Stomach (tissue), 4 donors: ENCODE results near the gene SMIM36.

ENCODE experiments used
- EP300 ChIP-seq: sonication (generic); formaldehyde crosslinking; IDR thresholded peaks from one replicate; pipeline ENCODE4 v1.6.1; 2017; ENCODE audit warnings: antibody characterized with exemption
- TF ChIP-seq, protein P1 (sequence below), 7 experiments: fragments of 450-650 bp in 4 of 7; fragments of 200-600 bp in 3 of 7; sonication (generic) in 3 of 7; IDR thresholded peaks; one replicate each; pipeline ENCODE4 v1.5.1; 2016 to 2019; ENCODE audit warnings: antibody characterized with exemption in 7 of 7, control low read depth in 2 of 7, mild to moderate bottlenecking in 1 of 7

DNA sequence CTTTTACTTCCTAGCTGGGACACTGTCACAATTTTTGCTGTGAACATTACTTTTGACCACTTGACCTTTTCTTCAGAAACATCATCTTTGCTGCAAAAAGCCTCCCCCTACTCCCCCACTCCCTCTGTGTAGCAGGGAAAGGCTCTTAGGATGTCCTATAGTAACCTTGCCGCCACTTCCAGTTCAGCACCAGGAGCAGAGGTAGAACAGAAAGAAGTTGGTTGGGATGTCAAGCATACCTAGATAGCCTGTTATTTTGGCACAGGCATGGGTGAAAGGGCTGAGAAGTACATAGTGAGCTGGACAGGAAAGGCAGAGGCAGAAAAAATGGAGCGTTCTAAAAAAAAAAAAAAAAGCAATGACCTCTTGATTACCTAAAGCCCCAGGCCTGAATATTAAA is 31.3 kb downstream of the SMIM36 start:
- TF ChIP-seq, protein P1, sequence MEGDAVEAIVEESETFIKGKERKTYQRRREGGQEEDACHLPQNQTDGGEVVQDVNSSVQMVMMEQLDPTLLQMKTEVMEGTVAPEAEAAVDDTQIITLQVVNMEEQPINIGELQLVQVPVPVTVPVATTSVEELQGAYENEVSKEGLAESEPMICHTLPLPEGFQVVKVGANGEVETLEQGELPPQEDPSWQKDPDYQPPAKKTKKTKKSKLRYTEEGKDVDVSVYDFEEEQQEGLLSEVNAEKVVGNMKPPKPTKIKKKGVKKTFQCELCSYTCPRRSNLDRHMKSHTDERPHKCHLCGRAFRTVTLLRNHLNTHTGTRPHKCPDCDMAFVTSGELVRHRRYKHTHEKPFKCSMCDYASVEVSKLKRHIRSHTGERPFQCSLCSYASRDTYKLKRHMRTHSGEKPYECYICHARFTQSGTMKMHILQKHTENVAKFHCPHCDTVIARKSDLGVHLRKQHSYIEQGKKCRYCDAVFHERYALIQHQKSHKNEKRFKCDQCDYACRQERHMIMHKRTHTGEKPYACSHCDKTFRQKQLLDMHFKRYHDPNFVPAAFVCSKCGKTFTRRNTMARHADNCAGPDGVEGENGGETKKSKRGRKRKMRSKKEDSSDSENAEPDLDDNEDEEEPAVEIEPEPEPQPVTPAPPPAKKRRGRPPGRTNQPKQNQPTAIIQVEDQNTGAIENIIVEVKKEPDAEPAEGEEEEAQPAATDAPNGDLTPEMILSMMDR (IDR thresholded peaks at IDR 0.05) = no peak
- TF ChIP-seq EP300 = no peak
